Fibroblast of lung (primary cell): ENCODE measurements around the gene IL17B. TPM values are rescaled to one million over a fixed set of nuclear protein-coding genes. Genes with fewer than 3 reads are reported as not detected.

Experiments used
- DNase-seq, 2 donors: peaks; one replicate each; pipeline versions ENCODE4 v3.0.0 to v3.0.0-alpha.2; 2010; ENCODE audit warnings: low read depth in 2 of 2
- H2AFZ ChIP-seq: 2 replicates; pipeline ENCODE4 v1.5.1; 2012; ENCODE audit warnings: low read length, control low read depth, inconsistent platforms
- H3K27ac ChIP-seq: 2 replicates; pipeline ENCODE4 v1.5.1; 2011; ENCODE audit warnings: low read length, control low read depth; ENCODE audit not compliant: insufficient read depth
- H3K27me3 ChIP-seq: 2 replicates; pipeline ENCODE4 v1.5.1; 2011; ENCODE audit warnings: mild to moderate bottlenecking, low read length; ENCODE audit not compliant: control insufficient read depth, insufficient read depth
- H3K36me3 ChIP-seq: 2 replicates; pipeline ENCODE4 v1.5.1; 2011; ENCODE audit warnings: low read length; ENCODE audit not compliant: control insufficient read depth, insufficient read depth
- H3K4me1 ChIP-seq: 2 replicates; pipeline ENCODE4 v1.5.1; 2011; ENCODE audit warnings: low read length; ENCODE audit not compliant: control insufficient read depth, insufficient read depth; ENCODE audit errors: extremely low read depth
- H3K4me2 ChIP-seq: 2 replicates; pipeline ENCODE4 v1.5.1; 2011; ENCODE audit warnings: low read length, control low read depth; ENCODE audit not compliant: insufficient read depth; ENCODE audit errors: extremely low read depth
- H3K4me3 ChIP-seq, 4 experiments: fragments of 200-600 bp in 1 of 4; sonication (generic) in 1 of 4; replicated peaks in 1 of 4; 2 replicates each; pipeline ENCODE4 v1.5.1; 2011 to 2016; ENCODE audit warnings: low read length in 4 of 4, low read depth in 3 of 4, mild to moderate bottlenecking in 3 of 4, control low read depth in 2 of 4, inconsistent platforms in 1 of 4, mixed read lengths in 1 of 4; ENCODE audit not compliant: insufficient read depth in 1 of 4; ENCODE audit errors: control extremely low read depth in 1 of 4
- H3K79me2 ChIP-seq: 2 replicates; pipeline ENCODE4 v1.5.1; 2012; ENCODE audit warnings: mild to moderate bottlenecking, low read length, inconsistent platforms; ENCODE audit not compliant: control insufficient read depth, insufficient read depth
- H3K9ac ChIP-seq: 2 replicates; pipeline ENCODE4 v1.5.1; 2011; ENCODE audit warnings: mild to moderate bottlenecking, low read length, control low read depth; ENCODE audit not compliant: insufficient read depth
- H3K9me3 ChIP-seq: 2 replicates; pipeline ENCODE4 v1.5.1; 2012; ENCODE audit warnings: low read depth, low read length; ENCODE audit not compliant: control insufficient read depth, insufficient read depth
- H4K20me1 ChIP-seq: 2 replicates; pipeline ENCODE4 v1.5.1; 2011; ENCODE audit warnings: low read length; ENCODE audit not compliant: control insufficient read depth, insufficient read depth; ENCODE audit errors: extremely low read depth
- CTCF ChIP-seq, 2 donors: IDR thresholded peaks in 1 of 2; conservative IDR thresholded peaks in 1 of 2; 1 replicate in 1 of 2; 2 replicates in 1 of 2; pipeline ENCODE4 v1.5.1; 2011 to 2012; ENCODE audit warnings: low read length in 2 of 2, control low read depth in 1 of 2, inconsistent platforms in 1 of 2, low read depth in 1 of 2, mild to moderate bottlenecking in 1 of 2
- EZH2 ChIP-seq: IDR thresholded peaks from 2 replicates; pipeline ENCODE4 v1.5.1; 2012; ENCODE audit warnings: low read length, control low read depth, mild to moderate bottlenecking; ENCODE audit errors: missing control alignments
- polyA plus RNA-seq, 2 donors: library from polyadenylated mRNA; depleted of rRNA in 1 of 2; stranded (reverse) in 1 of 2; unstranded in 1 of 2; fragments of >200 nt; gene quantifications; 2 replicates each; pipeline ENCODE4 v1.2.1, GENCODE V29; 2011 to 2012; ENCODE audit warnings: missing spikeins in 1 of 2
- total RNA-seq: library from RNA; depleted of rRNA; stranded (reverse); fragments of >200 nt; gene quantifications from 2 replicates; pipeline ENCODE4 v1.2.1, GENCODE V29; 2014

Gene IL17B
- total and polyA plus RNA-seq, 2 donors (not counting 1 experiment from before 2014, with no cell fraction given), result 0.34 TPM; not detected in 1

- Histone ChIP-seq H3K79me2 (peaks cover 11% of the 10 kb centered on the region), H3K4me2 (no peak overlapping the region), H3K36me3 (peaks cover 37% of the 10 kb centered on the region), H3K4me1 (peaks cover 65% of the 10 kb centered on the region), H3K27ac (peak overlapping the region; percentile 41), H3K4me3 (peak overlapping the region in 1 of 4 experiments; percentile 2), H4K20me1 (no peaks in the 10 kb centered on the region), H2AFZ (no peak overlapping the region), H3K9me3 (no peaks in the 10 kb centered on the region), H3K27me3 (no peaks in the 10 kb centered on the region), H3K9ac (no peak overlapping the region)
- peak in 1 of 2 donors; percentile 43 for DNase-seq
- TF ChIP-seq CTCF (conservative IDR thresholded peaks at IDR 0.05 in 1 of 2, IDR thresholded peaks at IDR 0.05 in 1 of 2; ENCODE audit: low read depth in 1 of 2, low read length in 2 of 2), result no peak
- no peak for TF ChIP-seq EZH2
These were observed 45.6 kb upstream of the IL17B start for GRCh38 chr5:149424371-149425315.

GRCh38 chr5:149423794-149424268 lies 44.7 kb upstream of the IL17B start:
- Histone ChIP-seq H3K4me3 (peak overlapping the region in 1 of 4 experiments; percentile 5), H3K27ac (peak overlapping the region; percentile 92), H2AFZ (no peak overlapping the region), H3K36me3 (peaks cover 33% of the 10 kb centered on the region), H3K4me1 (peaks cover 66% of the 10 kb centered on the region), H4K20me1 (no peaks in the 10 kb centered on the region), H3K9ac (peak overlapping the region; percentile 56), H3K9me3 (no peaks in the 10 kb centered on the region), H3K4me2 (peak overlapping the region; percentile 36), H3K79me2 (peaks cover 14% of the 10 kb centered on the region), H3K27me3 (no peaks in the 10 kb centered on the region)
- peak; percentile 85 to 89 for DNase-seq
- no peak for TF ChIP-seq CTCF (conservative IDR thresholded peaks at IDR 0.05 in 1 of 2, IDR thresholded peaks at IDR 0.05 in 1 of 2; ENCODE audit: low read depth in 1 of 2, low read length in 2 of 2)
- no peak for TF ChIP-seq EZH2

GRCh38 chr5:149423049-149423793 lies 44.1 kb upstream of the IL17B start:
- no peak for TF ChIP-seq CTCF (conservative IDR thresholded peaks at IDR 0.05 in 1 of 2, IDR thresholded peaks at IDR 0.05 in 1 of 2; ENCODE audit: low read depth in 1 of 2, low read length in 2 of 2)
- DNase-seq, result peak; percentile 54 to 65
- no peaks in the 10 kb centered on the region for H3K27me3 ChIP-seq
- H3K36me3 ChIP-seq, result peaks cover 31% of the 10 kb centered on the region
- H4K20me1 ChIP-seq, result no peaks in the 10 kb centered on the region
- peak overlapping the region; percentile 49 for H3K4me2 ChIP-seq
- peaks cover 19% of the 10 kb centered on the region for H3K79me2 ChIP-seq
- peak overlapping the region; percentile 62 for H3K9ac ChIP-seq
- H3K4me3 ChIP-seq, result peak overlapping the region in 1 of 4 experiments; percentile 29
- no peaks in the 10 kb centered on the region for H3K9me3 ChIP-seq
- H2AFZ ChIP-seq, result no peak overlapping the region
- peak overlapping the region; percentile 92 for H3K27ac ChIP-seq
- peaks cover 68% of the 10 kb centered on the region for H3K4me1 ChIP-seq
